D721Med (cell line): ENCODE results near the gene NSMCE1.
"Not testable (repeated sequence)": the region's sequence is repeated elsewhere in the genome, so short reads cannot be mapped to it uniquely, and the experiment has no call there.

Source experiments
- DNase-seq: peaks from one replicate; pipeline ENCODE4 v3.0.0; 2011; ENCODE audit warnings: low spot score; ENCODE audit not compliant: insufficient read length
- FAIRE-seq: peaks from 2 replicates; lab custom pipeline; 2011; peaks lifted over from hg19 to GRCh38; lab: Jason Lieb, UNC
- CTCF ChIP-seq: IDR thresholded peaks from 2 replicates; pipeline ENCODE4 v1.5.1; 2012; ENCODE audit warnings: mild to moderate bottlenecking, control low read depth; ENCODE audit not compliant: insufficient read depth; ENCODE audit errors: missing control alignments

NSMCE1 gene

GRCh38 chr16:27301236-27301861 lies 32.8 kb upstream of the NSMCE1 start:
- TF ChIP-seq CTCF = no peak
- FAIRE-seq = no peak
- no peak for DNase-seq

- FAIRE-seq (no peak), DNase-seq (no peak)
- TF ChIP-seq CTCF = no peak
Observed at GRCh38 chr16:27298132-27298531, 29.6 kb upstream of the NSMCE1 start.

GRCh38 chr16:27293343-27293742 lies 24.8 kb upstream of the NSMCE1 start:
- FAIRE-seq (no peak), DNase-seq (no peak)
- no peak for TF ChIP-seq CTCF

GRCh38 chr16:27291722-27292240 lies 23.2 kb upstream of the NSMCE1 start:
- no peak for FAIRE-seq

GRCh38 chr16:27291106-27291505 lies 22.5 kb upstream of the NSMCE1 start:
- DNase-seq (no peak), FAIRE-seq (no peak)
- TF ChIP-seq CTCF = no peak

More at GRCh38 chr16:27291722-27292240, 23.2 kb upstream of the NSMCE1 start:
- no peak for DNase-seq
- TF ChIP-seq CTCF = no peak

GRCh38 chr16:27290562-27290961 lies 22.0 kb upstream of the NSMCE1 start:
- TF ChIP-seq CTCF = no peak
- FAIRE-seq (no peak), DNase-seq (no peak)

- FAIRE-seq (no peak), DNase-seq (no peak)
- TF ChIP-seq CTCF = no peak
Observed at GRCh38 chr16:27289669-27290068, 21.1 kb upstream of the NSMCE1 start.

GRCh38 chr16:27288313-27288712 lies 19.7 kb upstream of the NSMCE1 start:
- not testable (repeated sequence) for DNase-seq, FAIRE-seq
